Natural killer cell (primary cell): Measurements from ENCODE around the gene UTP11. TPM values are rescaled to one million over a fixed set of nuclear protein-coding genes. Genes with fewer than 3 reads are reported as not detected.
A peak's percentile ranks its signal among the peaks of the same experiment; 100 is the strongest.

ENCODE experiments used
- ATAC-seq, 3 donors: fragments of 150-1000 bp in 2 of 3; fragments of 200-7000 bp in 1 of 3; cut with Tn5 transposase; 1 replicate in 1 of 3; 2 replicates in 2 of 3; pipeline ENCODE4 v1.10.0; 2021; ENCODE audit warnings: mild to moderate bottlenecking in 2 of 3, moderate library complexity in 2 of 3
- DNase-seq, 2 donors: peaks; one replicate each; pipeline versions ENCODE4 v3.0.0 to v3.0.0-alpha.2; 2013 to 2021; ENCODE audit warnings: mixed read lengths in 1 of 2
- H3K27ac ChIP-seq: one replicate; pipeline ENCODE4 v1.5.1; 2013; ENCODE audit warnings: mild to moderate bottlenecking, low read length
- H3K27me3 ChIP-seq: one replicate; pipeline ENCODE4 v1.6.1; 2013; ENCODE audit warnings: low read length; ENCODE audit not compliant: control insufficient read depth, insufficient read depth
- H3K36me3 ChIP-seq: one replicate; pipeline ENCODE4 v1.6.1; 2013; ENCODE audit warnings: low read length; ENCODE audit not compliant: control insufficient read depth, insufficient read depth
- H3K4me1 ChIP-seq: one replicate; pipeline ENCODE4 v1.6.1; 2013; ENCODE audit warnings: low read length; ENCODE audit not compliant: control insufficient read depth, insufficient read depth
- H3K4me3 ChIP-seq: one replicate; pipeline ENCODE4 v1.5.1; 2013; ENCODE audit warnings: low read length
- H3K9me3 ChIP-seq: one replicate; pipeline ENCODE4 v1.6.1; 2013; ENCODE audit warnings: low read length; ENCODE audit not compliant: control insufficient read depth, insufficient read depth
- H3K27ac Mint-ChIP-seq, 2 donors: one replicate each; pipeline ENCODE4 v1.8.0; 2022; ENCODE audit warnings: mild to moderate bottlenecking in 2 of 2, mixed read lengths in 2 of 2, moderate library complexity in 1 of 2
- H3K27me3 Mint-ChIP-seq, 2 donors: one replicate each; pipeline ENCODE4 v1.8.0; 2022; ENCODE audit warnings: low read depth in 2 of 2, mixed read lengths in 2 of 2
- H3K36me3 Mint-ChIP-seq: one replicate; pipeline ENCODE4 v1.8.0; 2022; ENCODE audit warnings: mixed read lengths
- H3K4me1 Mint-ChIP-seq, 2 donors: one replicate each; pipeline ENCODE4 v1.8.0; 2022; ENCODE audit warnings: mixed read lengths in 2 of 2
- H3K4me3 Mint-ChIP-seq: one replicate; pipeline ENCODE4 v1.8.0; 2022; ENCODE audit warnings: mild to moderate bottlenecking, moderate library complexity, mixed read lengths
- H3K9me3 Mint-ChIP-seq, 2 donors: one replicate each; pipeline ENCODE4 v1.8.0; 2022; ENCODE audit warnings: mixed read lengths in 2 of 2
- CTCF ChIP-seq: fragments of 200-600 bp; IDR thresholded peaks from one replicate; pipeline ENCODE4 v1.8.0; 2022; ENCODE audit warnings: antibody characterized with exemption
- WGBS: methylation state at CpG from one replicate; pipeline ENCODE4 v1.1.7; 2013; ENCODE audit warnings: missing lambda C conversion rate; ENCODE audit not compliant: insufficient coverage; 5-methylcytosine and 5-hydroxymethylcytosine counted together
- intact Hi-C: fragments of 100-400 bp; cut with micrococcal nuclease; formaldehyde crosslinking; loops from one replicate; pipeline ENCODE4 v1.14.2; 2022
- total RNA-seq, 4 donors: library from RNA; stranded (reverse); fragments of 120-200 nt in 1 of 4; gene quantifications; one replicate each; pipeline versions ENCODE4 v1.2.3 to v1.2.4, GENCODE V29; 2013 to 2022

The UTP11 gene
- total RNA-seq, 3 donors from 2014 or later (not counting 1 experiment from before 2014, with no cell fraction given), result 13.4 to 20.7 (median 19.2) TPM

GRCh38 chr1:38025664-38026063 is 13.1 kb downstream of the UTP11 start:
- intact Hi-C loops, result no loop called here
- no peak overlapping the region for H3K4me3 Mint-ChIP-seq
- Histone ChIP-seq H3K27ac (no peak overlapping the region), H3K36me3 (peaks cover 51% of the 10 kb centered on the region), H3K4me1 (peaks cover 20% of the 10 kb centered on the region), H3K9me3 (no peaks in the 10 kb centered on the region), H3K27me3 (no peaks in the 10 kb centered on the region), H3K4me3 (no peak overlapping the region)
- peaks cover 15 to 37% of the 10 kb centered on the region in 2 donors for H3K4me1 Mint-ChIP-seq
- no peak overlapping the region for H3K27ac Mint-ChIP-seq
- H3K27me3 Mint-ChIP-seq, result no peaks in the 10 kb centered on the region
- 91% methylated on average over 5 of the region's 6 CpGs for WGBS
- peaks cover 7% of the 10 kb centered on the region for H3K36me3 Mint-ChIP-seq
- no peak for ATAC-seq
- no peak for DNase-seq
- no peaks in the 10 kb centered on the region for H3K9me3 Mint-ChIP-seq
- TF ChIP-seq CTCF, result no peak

GRCh38 chr1:38026592-38027200 is 14.2 kb downstream of the UTP11 start:
- H3K27me3 Mint-ChIP-seq, result no peaks in the 10 kb centered on the region
- H3K4me1 ChIP-seq, result peaks cover 28% of the 10 kb centered on the region
- peaks cover 45% of the 10 kb centered on the region for H3K36me3 ChIP-seq
- peak overlapping the region in 1 of 2 donors; percentile 33 for H3K27ac Mint-ChIP-seq
- intact Hi-C loops, result no loop called here
- H3K4me3 ChIP-seq, result no peak overlapping the region
- H3K9me3 Mint-ChIP-seq, result no peaks in the 10 kb centered on the region
- H3K36me3 Mint-ChIP-seq, result peaks cover 7% of the 10 kb centered on the region
- DNase-seq (peak in 1 of 2 donors; percentile 53), ATAC-seq (no peak)
- H3K27ac ChIP-seq, result no peak overlapping the region
- H3K9me3 ChIP-seq, result no peaks in the 10 kb centered on the region
- peaks cover 17 to 47% of the 10 kb centered on the region in 2 donors for H3K4me1 Mint-ChIP-seq
- WGBS, result 88% methylated on average over 8 of the region's 8 CpGs
- H3K27me3 ChIP-seq, result no peaks in the 10 kb centered on the region
- H3K4me3 Mint-ChIP-seq, result no peak overlapping the region
- TF ChIP-seq CTCF, result no peak

- intact Hi-C loops, result no loop called here
- no peak overlapping the region for H3K4me3 Mint-ChIP-seq
- no peaks in the 10 kb centered on the region for H3K27me3 Mint-ChIP-seq
- no peaks in the 10 kb centered on the region for H3K9me3 Mint-ChIP-seq
- Histone ChIP-seq H3K4me1 (peaks cover 28% of the 10 kb centered on the region), H3K27me3 (no peaks in the 10 kb centered on the region), H3K36me3 (peaks cover 38% of the 10 kb centered on the region), H3K9me3 (no peaks in the 10 kb centered on the region), H3K27ac (no peak overlapping the region), H3K4me3 (no peak overlapping the region)
- ATAC-seq (no peak), DNase-seq (no peak)
- peaks cover 7% of the 10 kb centered on the region for H3K36me3 Mint-ChIP-seq
- no peak overlapping the region for H3K27ac Mint-ChIP-seq
- peaks cover 17 to 49% of the 10 kb centered on the region in 2 donors for H3K4me1 Mint-ChIP-seq
- WGBS, result 87% methylated on average over 19 of the region's 19 CpGs
- no peak for TF ChIP-seq CTCF
Observed at GRCh38 chr1:38027201-38028104, 14.9 kb downstream of the UTP11 start.
